EL (cell line): ENCODE measurements around the gene ALDOC.

ENCODE experiments used
- DNase-seq: peaks from one replicate; pipeline ENCODE4 v3.0.0-alpha.2; 2016

ALDOC gene

DNA sequence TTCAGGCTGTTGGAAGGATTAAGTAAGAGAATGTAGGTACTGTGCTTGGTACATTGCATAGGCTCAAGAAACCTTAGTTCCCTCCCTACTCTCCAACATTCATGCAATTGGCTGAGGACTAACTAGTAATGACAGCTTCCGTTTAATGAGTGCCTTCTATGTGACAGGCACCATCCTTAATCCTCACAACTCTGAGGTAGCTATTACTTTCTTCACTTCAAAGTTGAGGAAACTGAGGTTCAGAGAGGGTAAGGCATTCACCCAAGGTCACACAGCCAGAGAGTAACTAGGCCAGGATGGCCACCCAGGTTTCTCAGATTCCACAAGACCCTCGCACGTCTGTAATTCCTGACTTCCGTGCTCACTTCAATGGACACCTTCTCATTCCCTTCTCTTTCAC is 46.4 kb downstream of the ALDOC start:
- DNase-seq = no peak

DNA sequence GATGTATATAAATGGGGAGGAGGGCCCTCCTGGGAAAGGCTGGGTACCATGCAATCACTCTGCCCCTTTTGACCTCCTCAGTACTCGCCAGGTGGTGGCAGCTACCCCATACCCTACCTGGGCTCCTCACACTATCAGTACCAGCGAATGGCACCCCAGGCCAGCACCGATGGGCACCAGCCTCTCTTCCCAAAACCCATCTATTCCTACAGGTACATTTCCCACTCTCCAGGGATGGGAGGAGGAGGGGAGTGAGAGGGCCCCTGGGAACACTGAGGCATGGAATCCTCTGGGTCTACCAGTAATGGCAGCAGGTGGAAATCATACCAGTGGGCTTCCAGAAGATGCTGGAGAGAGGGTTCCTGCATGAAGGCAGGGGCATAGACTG is 47.7 kb downstream of the ALDOC start:
- DNase-seq = no peak

DNA sequence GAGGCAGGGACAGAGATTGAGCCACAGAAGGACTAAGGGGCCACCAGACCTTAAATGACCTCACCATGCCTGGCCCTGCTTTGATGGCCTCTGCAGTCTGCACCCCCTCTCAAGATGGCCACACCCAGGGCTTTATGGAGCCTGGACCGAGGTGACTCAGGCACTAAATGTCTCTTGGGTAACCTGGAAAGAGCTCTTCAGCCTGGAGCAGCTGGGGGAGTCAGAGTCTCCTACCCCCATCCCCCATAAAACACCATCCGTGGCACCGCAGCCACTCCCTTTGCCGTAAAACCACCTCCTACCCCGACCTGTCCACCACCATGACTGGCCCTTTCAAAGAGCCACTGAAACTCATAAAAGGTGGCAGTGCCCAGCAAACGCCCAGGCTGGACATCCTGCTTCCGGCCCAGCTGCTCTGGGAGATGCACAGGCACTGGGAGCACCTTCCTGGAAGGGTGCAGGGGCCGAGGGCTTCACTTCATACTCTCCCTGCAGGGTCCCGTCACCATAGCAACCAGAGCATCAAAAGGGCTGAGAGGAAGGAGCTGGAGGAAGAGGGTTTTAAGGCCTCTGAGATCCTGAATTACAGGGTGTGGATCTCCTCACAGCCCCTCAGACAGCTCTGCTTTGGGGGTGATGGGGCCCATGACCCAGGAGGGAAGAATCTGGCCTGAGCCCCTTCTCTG is 48.2 kb downstream of the ALDOC start:
- DNase-seq = peak; percentile 39

DNA sequence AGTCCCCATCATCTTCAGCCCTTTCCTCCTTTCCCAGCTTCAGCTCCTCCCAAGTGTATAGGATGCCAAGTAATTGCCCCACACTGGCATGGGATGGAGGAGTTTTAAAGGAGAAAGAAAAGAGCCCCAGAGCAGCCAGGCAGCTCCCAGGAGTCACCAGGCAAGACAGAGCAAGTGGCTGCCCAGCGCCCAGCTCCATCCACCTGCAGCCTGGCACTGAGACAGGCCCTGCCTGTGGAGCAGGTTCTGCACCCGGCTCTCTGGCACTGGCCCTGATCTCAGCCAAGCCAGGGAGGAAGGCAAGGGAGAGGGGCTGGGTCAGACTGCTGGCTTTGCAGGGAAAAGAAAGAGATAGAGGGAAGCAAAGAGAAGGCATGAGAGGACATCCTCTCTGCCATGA is 48.8 kb downstream of the ALDOC start:
- no peak for DNase-seq

DNA sequence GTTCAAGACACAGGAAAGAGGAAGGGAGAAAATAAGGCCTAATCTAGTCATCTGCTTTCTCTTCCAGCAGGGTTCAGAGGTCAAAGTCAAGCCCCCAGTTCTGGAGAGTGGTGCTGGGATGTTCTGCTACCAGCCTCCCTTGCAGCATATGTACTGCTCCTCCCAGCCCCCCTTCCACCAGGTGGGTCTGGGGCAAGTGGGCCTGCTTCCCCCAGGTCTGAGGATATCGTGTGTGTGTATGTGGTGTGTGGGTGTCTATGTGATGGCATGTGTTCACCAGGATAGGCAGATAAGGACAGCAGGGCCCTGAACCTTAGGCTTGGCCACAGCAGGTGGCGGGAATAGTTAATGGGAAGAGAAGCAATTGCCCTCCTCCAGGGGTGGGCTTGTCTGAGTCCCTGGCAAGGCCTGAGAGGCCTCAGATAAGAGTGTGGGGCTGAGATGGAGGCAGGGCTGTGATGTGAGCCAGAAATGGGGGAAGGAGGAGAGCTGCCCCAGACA is 49.5 kb downstream of the ALDOC start:
- no peak for DNase-seq

GRCh38 chr17:28526381-28526780 is 50.3 kb downstream of the ALDOC start:
- DNase-seq = no peak

- DNase-seq = peak; percentile 73
Measured at GRCh38 chr17:28524476-28525424, 51.9 kb downstream of the ALDOC start.

- no peak for DNase-seq
Measured at GRCh38 chr17:28523876-28524275, 52.8 kb downstream of the ALDOC start.

DNA sequence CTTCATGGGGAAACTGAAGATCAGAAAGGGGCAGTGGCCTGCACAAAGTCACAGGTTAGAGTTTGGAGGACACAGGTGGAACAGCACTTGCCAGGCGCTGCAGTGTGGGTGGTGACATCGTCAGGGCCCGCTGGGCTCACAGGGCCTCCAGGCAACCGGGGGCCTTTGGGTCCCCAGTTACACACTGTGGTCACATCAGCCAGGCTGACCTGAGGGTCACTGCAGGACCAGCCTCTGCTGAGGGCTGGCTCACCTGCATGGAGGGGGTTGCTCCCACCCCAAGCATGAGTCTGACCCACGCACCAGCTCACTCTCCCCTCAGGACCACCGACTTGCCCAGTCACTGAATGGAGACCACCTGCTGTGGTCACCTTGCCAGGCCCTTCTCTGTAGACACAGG is 53.5 kb downstream of the ALDOC start:
- DNase-seq = no peak
